B cell (primary cell): Measurements from ENCODE around the gene LMNB1. TPM values are rescaled to one million over a fixed set of nuclear protein-coding genes. Genes with fewer than 3 reads are reported as not detected.

Source experiments
- ATAC-seq: fragments of 200-7000 bp; cut with Tn5 transposase; one replicate; pipeline ENCODE4 v1.10.0; 2021; ENCODE audit warnings: low read depth, mild to moderate bottlenecking, moderate number of reproducible peaks, moderate library complexity
- CTCF ChIA-PET: fragments of 350-600 bp; sonication (Branson Sonifier 250); formaldehyde crosslinking; loops from one replicate; lab custom pipeline; 2021; ENCODE audit warnings: antibody characterized with exemption, inconsistent platforms; lab: Charles Lee
- POLR2A ChIA-PET: fragments of 350-600 bp; sonication (Branson Sonifier 250); formaldehyde crosslinking; loops from one replicate; lab custom pipeline; 2021; ENCODE audit warnings: antibody characterized with exemption; lab: Charles Lee
- DNase-seq: peaks from one replicate; pipeline ENCODE4 v3.0.0; 2013
- H2AFZ ChIP-seq: 2 replicates; pipeline ENCODE4 v1.6.1; 2012; ENCODE audit warnings: mild to moderate bottlenecking, low read depth, low read length; ENCODE audit not compliant: insufficient read depth, poor library complexity, severe bottlenecking
- H3K27ac ChIP-seq, 2 donors: 1 replicate in 1 of 2; 2 replicates in 1 of 2; pipeline ENCODE4 v1.5.1; 2012 to 2013; ENCODE audit warnings: low read length in 2 of 2, mild to moderate bottlenecking in 2 of 2, moderate library complexity in 1 of 2
- H3K27me3 ChIP-seq, 4 experiments: fragments of 200-600 bp in 1 of 4; sonication (generic) in 1 of 4; replicated peaks in 1 of 4; 1 replicate in 2 of 4; 2 replicates in 2 of 4; pipeline versions ENCODE4 v1.6.1 to v1.7.0; 2013 to 2016; ENCODE audit warnings: low read length in 3 of 4, mild to moderate bottlenecking in 2 of 4, mixed read lengths in 1 of 4, moderate library complexity in 1 of 4; ENCODE audit not compliant: insufficient read depth in 4 of 4, control insufficient read depth in 3 of 4; ENCODE audit errors: control extremely low read depth in 1 of 4
- H3K36me3 ChIP-seq, 2 experiments: replicated peaks in 1 of 2; 1 replicate in 1 of 2; 2 replicates in 1 of 2; pipeline versions ENCODE4 v1.6.1 to v1.7.1; 2013; ENCODE audit warnings: low read length in 1 of 2; ENCODE audit not compliant: insufficient read depth in 2 of 2, control insufficient read depth in 1 of 2; ENCODE audit errors: control extremely low read depth in 1 of 2, extremely low read depth in 1 of 2
- H3K4me1 ChIP-seq, 2 donors: fragments of 200-600 bp in 1 of 2; sonication (generic) in 1 of 2; 1 replicate in 1 of 2; 2 replicates in 1 of 2; pipeline versions ENCODE4 v1.5.1 to v1.6.1; 2013 to 2017; ENCODE audit warnings: low read length in 2 of 2; ENCODE audit not compliant: control insufficient read depth in 2 of 2, insufficient read depth in 2 of 2
- H3K4me2 ChIP-seq: replicated peaks from 2 replicates; pipeline ENCODE3; 2012; ENCODE audit warnings: mild to moderate bottlenecking, low read depth, low read length; ENCODE audit not compliant: poor library complexity, severe bottlenecking
- H3K4me3 ChIP-seq, 5 experiments: fragments of 200-600 bp in 1 of 5; sonication (generic) in 1 of 5; 1 replicate in 3 of 5; 2 replicates in 2 of 5; pipeline versions ENCODE4 v1.5.1 to v1.7.0; 2011 to 2016; ENCODE audit warnings: low read length in 4 of 5, mild to moderate bottlenecking in 4 of 5, low read depth in 2 of 5, control low read depth in 1 of 5, moderate library complexity in 1 of 5; ENCODE audit not compliant: insufficient read depth in 1 of 5; ENCODE audit errors: control extremely low read depth in 1 of 5, extremely low read depth in 1 of 5
- H3K79me2 ChIP-seq: fragments of 200-600 bp; sonication (generic); one replicate; pipeline ENCODE4 v1.6.0; 2016; ENCODE audit warnings: low read length; ENCODE audit not compliant: control insufficient read depth, insufficient read depth
- H3K9ac ChIP-seq: fragments of 200-600 bp; sonication (generic); 2 replicates; pipeline ENCODE4 v1.6.1; 2017; ENCODE audit warnings: mild to moderate bottlenecking, low read length, moderate library complexity
- H3K9me3 ChIP-seq, 3 donors: one replicate each; pipeline versions ENCODE4 v1.6.1 to v1.7.1; 2013; ENCODE audit warnings: low read length in 2 of 3; ENCODE audit not compliant: control insufficient read depth in 2 of 3, insufficient read depth in 1 of 3; ENCODE audit errors: control extremely low read depth in 1 of 3
- H4K20me1 ChIP-seq: 2 replicates; pipeline ENCODE4 v1.6.0; 2012; ENCODE audit warnings: mild to moderate bottlenecking, low read length; ENCODE audit not compliant: insufficient read depth, control insufficient read depth, poor library complexity, severe bottlenecking
- H3K27ac Mint-ChIP-seq: one replicate; pipeline ENCODE4 v1.8.0; 2021; ENCODE audit warnings: mixed read lengths
- H3K27me3 Mint-ChIP-seq: one replicate; pipeline ENCODE4 v1.8.0; 2021; ENCODE audit warnings: mixed read lengths
- H3K4me1 Mint-ChIP-seq: one replicate; pipeline ENCODE4 v1.8.0; 2021; ENCODE audit warnings: mixed read lengths
- H3K4me3 Mint-ChIP-seq: one replicate; pipeline ENCODE4 v1.8.0; 2021; ENCODE audit warnings: mixed read lengths
- H3K9me3 Mint-ChIP-seq: one replicate; pipeline ENCODE4 v1.8.0; 2022; ENCODE audit warnings: mixed read lengths; ENCODE audit not compliant: insufficient read depth
- EZH2 ChIP-seq: IDR thresholded peaks from 2 replicates; pipeline ENCODE4 v1.6.1; 2012; ENCODE audit warnings: borderline replicate concordance, low read depth, mild to moderate bottlenecking, moderate library complexity, low read length; ENCODE audit not compliant: insufficient read depth, poor library complexity, severe bottlenecking
- whole genome bisulfite sequencing: methylation state at CpG from one replicate; pipeline ENCODE4 v1.1.5; 2013; ENCODE audit warnings: missing lambda C conversion rate; ENCODE audit not compliant: insufficient coverage; 5-methylcytosine and 5-hydroxymethylcytosine counted together
- intact Hi-C: fragments of 100-400 bp; cut with micrococcal nuclease; formaldehyde crosslinking; loops from one replicate; pipeline ENCODE4 v1.10.0; 2022
- polyA plus RNA-seq: library from polyadenylated mRNA; depleted of rRNA; stranded (reverse); fragments of >200 nt; gene quantifications from 2 replicates; pipeline ENCODE4 v1.2.3, GENCODE V29; 2012
- total RNA-seq, 2 donors: library from RNA; stranded (reverse); fragments of 120-200 nt in 1 of 2; gene quantifications; 1 replicate in 1 of 2; 2 replicates in 1 of 2; pipeline versions ENCODE4 v1.2.3 to v1.2.4, GENCODE V29; 2013 to 2022
- TF ChIP-seq, protein P1 (sequence below): fragments of 200-600 bp; IDR thresholded peaks from one replicate; pipeline ENCODE4 v1.8.0; 2022; ENCODE audit warnings: antibody characterized with exemption, mild to moderate bottlenecking

Gene LMNB1
- total and polyA plus RNA-seq, 2 donors (not counting 1 experiment from before 2014, with no cell fraction given) = 10.5 to 25.1 TPM

DNA sequence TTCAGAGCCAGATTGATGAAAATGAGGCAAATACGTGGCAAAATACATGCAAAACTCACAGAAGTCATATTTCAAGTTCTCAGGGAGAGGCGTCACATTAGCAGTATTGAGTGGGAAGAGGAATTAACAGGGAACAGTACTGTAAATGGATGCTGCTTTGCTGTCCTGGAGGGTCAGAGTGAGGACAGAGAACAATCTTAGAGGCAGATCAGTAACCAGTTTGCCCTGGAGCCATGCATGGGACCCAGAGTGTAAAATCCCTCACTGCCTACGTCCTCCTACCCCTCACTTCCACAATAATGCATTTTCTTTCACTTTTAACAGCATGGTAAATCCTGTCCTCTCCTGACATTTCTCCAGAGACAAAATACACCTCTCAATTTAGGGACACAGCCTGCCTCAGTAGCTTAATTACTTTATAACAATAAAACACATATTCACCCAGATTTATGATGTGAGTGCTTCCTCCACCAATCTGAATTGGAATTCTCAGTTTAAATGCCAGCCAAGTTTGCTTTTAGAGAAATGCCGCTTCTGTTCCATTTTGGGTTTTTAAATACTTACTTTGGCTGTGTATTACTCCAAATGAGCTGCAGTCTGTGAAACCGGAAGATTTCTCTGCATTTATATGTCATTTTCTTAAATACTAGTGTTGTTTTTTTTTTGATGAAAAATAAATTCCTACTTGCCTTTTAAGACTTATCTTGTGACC is 70.0 kb downstream of the LMNB1 start:
- no peaks in the 10 kb centered on the region for H3K27me3 ChIP-seq
- H4K20me1 ChIP-seq = no peaks in the 10 kb centered on the region
- no peaks in the 10 kb centered on the region for H3K36me3 ChIP-seq
- intact Hi-C loops = no loop called here
- no peak for TF ChIP-seq EZH2
- TF ChIP-seq, protein P1, sequence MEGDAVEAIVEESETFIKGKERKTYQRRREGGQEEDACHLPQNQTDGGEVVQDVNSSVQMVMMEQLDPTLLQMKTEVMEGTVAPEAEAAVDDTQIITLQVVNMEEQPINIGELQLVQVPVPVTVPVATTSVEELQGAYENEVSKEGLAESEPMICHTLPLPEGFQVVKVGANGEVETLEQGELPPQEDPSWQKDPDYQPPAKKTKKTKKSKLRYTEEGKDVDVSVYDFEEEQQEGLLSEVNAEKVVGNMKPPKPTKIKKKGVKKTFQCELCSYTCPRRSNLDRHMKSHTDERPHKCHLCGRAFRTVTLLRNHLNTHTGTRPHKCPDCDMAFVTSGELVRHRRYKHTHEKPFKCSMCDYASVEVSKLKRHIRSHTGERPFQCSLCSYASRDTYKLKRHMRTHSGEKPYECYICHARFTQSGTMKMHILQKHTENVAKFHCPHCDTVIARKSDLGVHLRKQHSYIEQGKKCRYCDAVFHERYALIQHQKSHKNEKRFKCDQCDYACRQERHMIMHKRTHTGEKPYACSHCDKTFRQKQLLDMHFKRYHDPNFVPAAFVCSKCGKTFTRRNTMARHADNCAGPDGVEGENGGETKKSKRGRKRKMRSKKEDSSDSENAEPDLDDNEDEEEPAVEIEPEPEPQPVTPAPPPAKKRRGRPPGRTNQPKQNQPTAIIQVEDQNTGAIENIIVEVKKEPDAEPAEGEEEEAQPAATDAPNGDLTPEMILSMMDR = no peak
- H3K9me3 Mint-ChIP-seq = no peaks in the 10 kb centered on the region
- DNase-seq = no peak
- H3K4me2 ChIP-seq = no peak overlapping the region
- no peaks in the 10 kb centered on the region for H3K27me3 Mint-ChIP-seq
- peak overlapping the region; percentile 63 for H3K27ac Mint-ChIP-seq
- no peaks in the 10 kb centered on the region for H3K79me2 ChIP-seq
- ChIA-PET POLR2A (no interaction called here), CTCF (interaction anchor here (1.1 to 1.8 kb wide), 2 partner anchors 9 to 467 kb away, joined by 3 to 4 read pairs; no protein-coding TSS in a partner anchor)
- no peaks in the 10 kb centered on the region for H3K9me3 ChIP-seq
- peak overlapping the region; percentile 20 for H3K4me3 Mint-ChIP-seq
- H3K4me1 Mint-ChIP-seq = peaks cover 49% of the 10 kb centered on the region
- H3K4me1 ChIP-seq = peaks cover 21 to 31% of the 10 kb centered on the region in 2 donors
- H3K4me3 ChIP-seq = no peak overlapping the region
- peak overlapping the region; percentile 89 for H3K27ac ChIP-seq
- ATAC-seq = no peak
- H2AFZ ChIP-seq = peak overlapping the region; percentile 26
- WGBS = 73% methylated on average over 1 of the region's 5 CpGs
- H3K9ac ChIP-seq = no peak overlapping the region

- Histone ChIP-seq H3K36me3 (no peaks in the 10 kb centered on the region), H3K79me2 (no peaks in the 10 kb centered on the region), H4K20me1 (no peaks in the 10 kb centered on the region), H3K4me1 (peaks cover 26 to 37% of the 10 kb centered on the region in 2 donors), H3K9ac (no peak overlapping the region), H3K4me3 (no peak overlapping the region), H2AFZ (no peak overlapping the region), H3K27ac (no peak overlapping the region), H3K9me3 (no peaks in the 10 kb centered on the region), H3K4me2 (no peak overlapping the region), H3K27me3 (no peaks in the 10 kb centered on the region)
- no peak overlapping the region for H3K4me3 Mint-ChIP-seq
- DNase-seq = no peak
- no peak for ATAC-seq
- POLR2A ChIA-PET = no interaction called here
- no peak for TF ChIP-seq EZH2
- TF ChIP-seq, protein P1 = no peak
- intact Hi-C loops = no loop called here
- H3K4me1 Mint-ChIP-seq = peaks cover 55% of the 10 kb centered on the region
- H3K27ac Mint-ChIP-seq = peak overlapping the region; percentile 63
- CTCF ChIA-PET = interaction anchor here (1.1 to 1.8 kb wide), 2 partner anchors 9 to 466 kb away, joined by 3 to 4 read pairs; no protein-coding TSS in a partner anchor
- H3K27me3 Mint-ChIP-seq = no peaks in the 10 kb centered on the region
- H3K9me3 Mint-ChIP-seq = no peaks in the 10 kb centered on the region
- WGBS = 90% methylated on average over 4 of the region's 4 CpGs
Observed at GRCh38 chr5:126847456-126847820, 70.5 kb downstream of the LMNB1 start.
